A549 (cell line): ENCODE data around the gene CADM4. TPM values are rescaled to one million over a fixed set of nuclear protein-coding genes. Genes with fewer than 3 reads are reported as not detected.
"Not testable (repeated sequence)": the region's sequence is repeated elsewhere in the genome, so short reads cannot be mapped to it uniquely, and the experiment has no call there.

Source experiments
- ATAC-seq, 2 experiments: fragments of 200-7000 bp in 1 of 2; fragments of >200 bp in 1 of 2; cut with Nextera tagmentation in 1 of 2; cut with Tn5 transposase in 1 of 2; 3 replicates each; pipeline versions ENCODE4 v1.8.0 to v1.9.1; 2018 to 2020; ENCODE audit warnings: mild to moderate bottlenecking in 1 of 2, moderate library complexity in 1 of 2
- CTCF ChIA-PET: fragments of 300-600 bp; sonication (Branson Sonifier 250); formaldehyde crosslinking; extraction: SDS; loops from one replicate; lab custom pipeline; 2021; ENCODE audit warnings: antibody characterized with exemption, inconsistent platforms; lab: Yijun Ruan, JAX
- POLR2A ChIA-PET: fragments of 350-600 bp; formaldehyde crosslinking; extraction: SDS; loops from one replicate; lab custom pipeline; 2021; ENCODE audit warnings: antibody characterized with exemption, inconsistent platforms; lab: Yijun Ruan, JAX
- DNase-seq, 2 experiments: peaks; one replicate each; pipeline versions ENCODE4 v3.0.0 to v3.0.0-alpha.2; 2011 to 2016; ENCODE audit warnings: low read depth in 1 of 2, low spot score in 1 of 2
- FAIRE-seq: peaks from 2 replicates; lab custom pipeline; 2011; peaks lifted over from hg19 to GRCh38; lab: Jason Lieb, UNC
- H3K27ac ChIP-seq, 2 experiments: fragments of >200 bp; sonication (Bioruptor Twin); formaldehyde crosslinking; 3 replicates each; pipeline ENCODE4 v1.5.1; 2016 to 2017
- H3K4me1 ChIP-seq: fragments of >200 bp; sonication (Bioruptor Twin); formaldehyde crosslinking; 3 replicates; pipeline ENCODE4 v1.6.1; 2016
- H3K4me2 ChIP-seq: fragments of >200 bp; sonication (Bioruptor Twin); formaldehyde crosslinking; 3 replicates; pipeline ENCODE4 v1.6.1; 2016
- H3K4me3 ChIP-seq: fragments of >200 bp; sonication (Bioruptor Twin); formaldehyde crosslinking; 3 replicates; pipeline ENCODE4 v1.5.1; 2016
- H3K9me3 ChIP-seq: fragments of >200 bp; sonication (Bioruptor Twin); formaldehyde crosslinking; 3 replicates; pipeline ENCODE4 v1.6.1; 2016
- CBX2 ChIP-seq: fragments of 200-600 bp; sonication (generic); IDR thresholded peaks from 2 replicates; pipeline ENCODE4 v1.6.1; 2016; ENCODE audit warnings: low read depth, mild to moderate bottlenecking, borderline replicate concordance
- CBX8 ChIP-seq: fragments of 200-600 bp; sonication (generic); IDR thresholded peaks from 2 replicates; pipeline ENCODE4 v1.6.1; 2016
- CEBPB ChIP-seq, 2 experiments: fragments of >200 bp in 1 of 2; sonication (Bioruptor Twin) in 1 of 2; formaldehyde crosslinking in 1 of 2; IDR thresholded peaks; 2 replicates each; pipeline ENCODE4 v1.6.1; 2012 to 2016
- CHD2 ChIP-seq: fragments of 150-350 bp; IDR thresholded peaks from 2 replicates; pipeline ENCODE4 v1.6.1; 2014; ENCODE audit warnings: low read length; ENCODE audit not compliant: partially characterized antibody
- CHD4 ChIP-seq: fragments of 200-600 bp; sonication (generic); IDR thresholded peaks from 2 replicates; pipeline ENCODE4 v1.6.1; 2016; ENCODE audit warnings: antibody characterized with exemption, mild to moderate bottlenecking, borderline replicate concordance
- EHMT2 ChIP-seq: fragments of 200-600 bp; sonication (generic); IDR thresholded peaks from 2 replicates; pipeline ENCODE4 v1.6.1; 2016; ENCODE audit warnings: antibody characterized with exemption, low read depth, mild to moderate bottlenecking, moderate library complexity
- EP300 ChIP-seq, 2 experiments: fragments of >200 bp; sonication (Bioruptor Twin); formaldehyde crosslinking; IDR thresholded peaks; 2 replicates in 1 of 2; 3 replicates in 1 of 2; pipeline ENCODE4 v1.6.1; 2016 to 2017
- FOXS1 ChIP-seq: fragments of 250-450 bp; sonication (Bioruptor Pico); IDR thresholded peaks from 2 replicates; pipeline ENCODE4 v1.5.0; 2020; ENCODE audit warnings: mild to moderate bottlenecking, moderate library complexity
- HOXB5 ChIP-seq: fragments of 250-450 bp; sonication (Bioruptor Pico); IDR thresholded peaks from 2 replicates; pipeline ENCODE4 v1.5.0; 2020; ENCODE audit warnings: mild to moderate bottlenecking, moderate library complexity
- JUNB ChIP-seq: fragments of >200 bp; sonication (Bioruptor Twin); formaldehyde crosslinking; IDR thresholded peaks from 2 replicates; pipeline ENCODE4 v1.6.1; 2016
- KDM5A ChIP-seq: fragments of 200-600 bp; sonication (generic); IDR thresholded peaks from 2 replicates; pipeline ENCODE4 v1.6.1; 2016; ENCODE audit warnings: antibody characterized with exemption, mild to moderate bottlenecking
- MAX ChIP-seq: IDR thresholded peaks from 2 replicates; pipeline ENCODE4 v1.6.1; 2012
- MAZ ChIP-seq: fragments of 150-350 bp; IDR thresholded peaks from 2 replicates; pipeline ENCODE4 v1.6.1; 2014; ENCODE audit warnings: antibody characterized with exemption, low read depth, low read length, borderline replicate concordance
- MYC ChIP-seq: IDR thresholded peaks from 2 replicates; pipeline ENCODE4 v1.6.1; 2012; ENCODE audit warnings: mild to moderate bottlenecking, inconsistent platforms, low read length, improper control_type of control experiment, borderline replicate concordance
- NFE2L2 ChIP-seq: fragments of 150-350 bp; conservative IDR thresholded peaks from 2 replicates; pipeline ENCODE4 v1.6.1; 2014; ENCODE audit warnings: low read length
- RCOR1 ChIP-seq: fragments of 150-350 bp; IDR thresholded peaks from 2 replicates; pipeline ENCODE4 v1.6.1; 2014; ENCODE audit warnings: antibody characterized with exemption, low read length, low read depth
- RFX5 ChIP-seq: fragments of 450-650 bp; IDR thresholded peaks from 2 replicates; pipeline ENCODE4 v1.7.1; 2014; ENCODE audit warnings: antibody characterized with exemption, mild to moderate bottlenecking, moderate library complexity
- SMC3 ChIP-seq: fragments of >200 bp; sonication (Bioruptor Twin); formaldehyde crosslinking; IDR thresholded peaks from 3 replicates; pipeline ENCODE4 v1.6.1; 2018; ENCODE audit warnings: inconsistent platforms
- TFCP2L1 ChIP-seq: fragments of 250-450 bp; sonication (Bioruptor Pico); IDR thresholded peaks from 2 replicates; pipeline ENCODE4 v1.5.0; 2021; ENCODE audit warnings: mild to moderate bottlenecking
- TP53 ChIP-seq: fragments of 250-450 bp; sonication (Bioruptor Pico); IDR thresholded peaks from 2 replicates; pipeline ENCODE4 v1.5.0; 2021; ENCODE audit warnings: mild to moderate bottlenecking, moderate library complexity
- ZFP36 ChIP-seq: fragments of 450-650 bp; IDR thresholded peaks from 2 replicates; pipeline ENCODE4 v1.6.1; 2014; ENCODE audit warnings: borderline replicate concordance; ENCODE audit not compliant: partially characterized antibody
- ZNF302 ChIP-seq: fragments of 250-450 bp; sonication (Bioruptor Pico); IDR thresholded peaks from 2 replicates; pipeline ENCODE4 v1.9.0; 2021; ENCODE audit warnings: inconsistent platforms, mild to moderate bottlenecking, moderate library complexity
- WGBS: methylation state at CpG from one replicate; pipeline ENCODE4 v1.1.6; 2017; ENCODE audit errors: missing lambda C conversion rate; 5-methylcytosine and 5-hydroxymethylcytosine counted together
- polyA plus RNA-seq, 4 experiments: library from polyadenylated mRNA; depleted of rRNA in 3 of 4; stranded (reverse); fragments of >200 nt; fragmentation: RNase III in 1 of 4; extraction: RNeasy Plus Mini Kit Qiagen cat#74134 plus additional on column Dnase treatment in 1 of 4; gene quantifications; 2 replicates in 3 of 4; 3 replicates in 1 of 4; pipeline ENCODE4 v1.2.3, GENCODE V29; 2011 to 2017
- TF ChIP-seq, protein P1 (sequence below): fragments of 250-450 bp; sonication (Bioruptor Pico); IDR thresholded peaks from 2 replicates; pipeline ENCODE4 v1.5.0; 2021; ENCODE audit warnings: mild to moderate bottlenecking, moderate library complexity, borderline replicate concordance
- TF ChIP-seq, protein P2 (sequence below): fragments of >200 bp; sonication (Bioruptor Twin); formaldehyde crosslinking; IDR thresholded peaks from 2 replicates; pipeline ENCODE4 v1.6.1; 2016

CADM4 gene
- polyA plus RNA-seq, 2 of the 4 experiments (the other 2 are of a cell fraction): 4.2 to 9.2 TPM

DNA sequence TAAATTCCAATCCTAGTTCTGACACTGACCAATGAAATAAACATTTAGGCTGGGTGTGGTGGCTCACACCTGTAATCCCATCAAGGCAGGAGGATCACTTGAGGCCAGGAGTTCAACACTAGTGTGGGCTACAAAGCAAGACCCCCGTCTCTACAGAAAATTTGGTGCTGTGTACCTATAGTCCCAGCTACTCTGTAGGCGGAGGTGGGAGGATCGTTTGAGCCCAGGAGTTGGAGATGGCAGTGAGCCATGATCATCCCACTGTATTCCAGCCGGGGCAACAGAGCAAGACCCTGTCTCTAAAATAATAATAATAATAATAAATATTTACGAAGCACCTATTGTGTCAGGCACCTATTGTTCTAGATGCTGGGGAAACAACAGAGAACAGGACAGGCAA, 50.4 kb downstream of the CADM4 start:
- Histone ChIP-seq H3K27ac (no peak overlapping the region), H3K4me1 (peaks cover 4% of the 10 kb centered on the region; the same call in 2 of the 3 replicates), H3K4me2 (no peak overlapping the region)
- TF ChIP-seq HOXB5 (CRISPR knock-in tag): no peak
- TF ChIP-seq, protein P1, sequence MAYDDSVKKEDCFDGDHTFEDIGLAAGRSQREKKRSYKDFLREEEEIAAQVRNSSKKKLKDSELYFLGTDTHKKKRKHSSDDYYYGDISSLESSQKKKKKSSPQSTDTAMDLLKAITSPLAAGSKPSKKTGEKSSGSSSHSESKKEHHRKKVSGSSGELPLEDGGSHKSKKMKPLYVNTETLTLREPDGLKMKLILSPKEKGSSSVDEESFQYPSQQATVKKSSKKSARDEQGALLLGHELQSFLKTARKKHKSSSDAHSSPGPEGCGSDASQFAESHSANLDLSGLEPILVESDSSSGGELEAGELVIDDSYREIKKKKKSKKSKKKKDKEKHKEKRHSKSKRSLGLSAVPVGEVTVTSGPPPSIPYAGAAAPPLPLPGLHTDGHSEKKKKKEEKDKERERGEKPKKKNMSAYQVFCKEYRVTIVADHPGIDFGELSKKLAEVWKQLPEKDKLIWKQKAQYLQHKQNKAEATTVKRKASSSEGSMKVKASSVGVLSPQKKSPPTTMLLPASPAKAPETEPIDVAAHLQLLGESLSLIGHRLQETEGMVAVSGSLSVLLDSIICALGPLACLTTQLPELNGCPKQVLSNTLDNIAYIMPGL (CRISPR knock-in tag): no peak
- no peak for TF ChIP-seq RFX5
- no peak for TF ChIP-seq MAZ
- TF ChIP-seq CHD4: no peak
- no peak for TF ChIP-seq ZFP36
- TF ChIP-seq JUNB: no peak
- TF ChIP-seq CHD2: no peak
- TF ChIP-seq TP53: no peak
- TF ChIP-seq TFCP2L1 (CRISPR knock-in tag): no peak
- no peak for TF ChIP-seq ZNF302
- TF ChIP-seq EHMT2: no peak
- no peak for TF ChIP-seq SMC3
- no peak for TF ChIP-seq CBX2
- no peak for TF ChIP-seq NFE2L2
- TF ChIP-seq KDM5A: no peak
- TF ChIP-seq RCOR1: no peak
- TF ChIP-seq EP300 (IDR thresholded peaks at IDR 0.05): no peak
- TF ChIP-seq MAX: no peak
- no peak for TF ChIP-seq MYC
- TF ChIP-seq, all 56 proteins: peak for 0
- Histone ChIP-seq H3K4me3 (no peak overlapping the region), H3K9me3 (no peaks in the 10 kb centered on the region)
- FAIRE-seq (no peak), DNase-seq (no peak), ATAC-seq (no peak)
- ChIA-PET CTCF (interaction anchor here (0.9 to 1.7 kb wide), 2 partner anchors 24 to 34 kb away, joined by 5 read pairs; no protein-coding TSS in a partner anchor), POLR2A (no interaction called here)
- 92% methylated on average over 5 of the region's 5 CpGs for whole genome bisulfite sequencing

- not testable (repeated sequence) for FAIRE-seq, DNase-seq, H3K27ac ChIP-seq, H3K4me1 ChIP-seq, ATAC-seq, H3K4me2 ChIP-seq, H3K4me3 ChIP-seq, H3K9me3 ChIP-seq
- 94% methylated on average over 3 of the region's 3 CpGs for WGBS
- ChIA-PET POLR2A (interaction anchor here (0.9 kb wide), 1 partner anchor 9 kb away, joined by 3 read pairs; the partner anchor contains the start of genes IRGQ and ZNF576), CTCF (interaction anchor here (1.0 to 1.9 kb wide), 4 partner anchors 8 to 179 kb away, joined by 3 to 8 read pairs (median 4); partner anchors contain the start of genes IRGQ, PINLYP and XRCC1)
These were observed 52.6 kb downstream of the CADM4 start for GRCh38 chr19:43587029-43587428.

- H3K4me1 ChIP-seq: no peaks in the 10 kb centered on the region
- FAIRE-seq (no peak), DNase-seq (no peak), ATAC-seq (no peak)
- H3K9me3 ChIP-seq: no peaks in the 10 kb centered on the region
- H3K4me2 ChIP-seq: no peak overlapping the region
- 85% methylated on average over 2 of the region's 2 CpGs for WGBS
- no peak overlapping the region for H3K27ac ChIP-seq
- POLR2A ChIA-PET: interaction anchor here (0.9 kb wide), 1 partner anchor 10 kb away, joined by 3 read pairs; the partner anchor contains the start of genes IRGQ and ZNF576
- CTCF ChIA-PET: interaction anchor here (1.0 to 1.9 kb wide), 3 partner anchors 9 to 31 kb away, joined by 4 to 8 read pairs (median 4); partner anchors contain the start of genes IRGQ, PINLYP and XRCC1
- TF ChIP-seq CBX8: no peak
- TF ChIP-seq MYC: no peak
- TF ChIP-seq, protein P2, sequence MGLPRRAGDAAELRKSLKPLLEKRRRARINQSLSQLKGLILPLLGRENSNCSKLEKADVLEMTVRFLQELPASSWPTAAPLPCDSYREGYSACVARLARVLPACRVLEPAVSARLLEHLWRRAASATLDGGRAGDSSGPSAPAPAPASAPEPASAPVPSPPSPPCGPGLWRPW: no peak
- TF ChIP-seq FOXS1 (CRISPR knock-in tag): no peak
- TF ChIP-seq CEBPB (IDR thresholded peaks at IDR 0.05): no peak
- no peak overlapping the region for H3K4me3 ChIP-seq
These were observed 53.3 kb downstream of the CADM4 start for GRCh38 chr19:43586346-43586745.
